Mammary microvascular endothelial cell (primary cell): Measurements from ENCODE around the gene BROX. TPM values are rescaled to one million over a fixed set of nuclear protein-coding genes. Genes with fewer than 3 reads are reported as not detected.

Experiments
- total RNA-seq: library from RNA; depleted of rRNA; stranded (reverse); fragments of >200 nt; gene quantifications from 2 replicates; pipeline ENCODE4 v1.2.3, GENCODE V29; 2015

BROX gene, protein sequence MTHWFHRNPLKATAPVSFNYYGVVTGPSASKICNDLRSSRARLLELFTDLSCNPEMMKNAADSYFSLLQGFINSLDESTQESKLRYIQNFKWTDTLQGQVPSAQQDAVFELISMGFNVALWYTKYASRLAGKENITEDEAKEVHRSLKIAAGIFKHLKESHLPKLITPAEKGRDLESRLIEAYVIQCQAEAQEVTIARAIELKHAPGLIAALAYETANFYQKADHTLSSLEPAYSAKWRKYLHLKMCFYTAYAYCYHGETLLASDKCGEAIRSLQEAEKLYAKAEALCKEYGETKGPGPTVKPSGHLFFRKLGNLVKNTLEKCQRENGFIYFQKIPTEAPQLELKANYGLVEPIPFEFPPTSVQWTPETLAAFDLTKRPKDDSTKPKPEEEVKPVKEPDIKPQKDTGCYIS
- 41.5 and 48.9 TPM in 2 replicates for total RNA-seq

DNA sequence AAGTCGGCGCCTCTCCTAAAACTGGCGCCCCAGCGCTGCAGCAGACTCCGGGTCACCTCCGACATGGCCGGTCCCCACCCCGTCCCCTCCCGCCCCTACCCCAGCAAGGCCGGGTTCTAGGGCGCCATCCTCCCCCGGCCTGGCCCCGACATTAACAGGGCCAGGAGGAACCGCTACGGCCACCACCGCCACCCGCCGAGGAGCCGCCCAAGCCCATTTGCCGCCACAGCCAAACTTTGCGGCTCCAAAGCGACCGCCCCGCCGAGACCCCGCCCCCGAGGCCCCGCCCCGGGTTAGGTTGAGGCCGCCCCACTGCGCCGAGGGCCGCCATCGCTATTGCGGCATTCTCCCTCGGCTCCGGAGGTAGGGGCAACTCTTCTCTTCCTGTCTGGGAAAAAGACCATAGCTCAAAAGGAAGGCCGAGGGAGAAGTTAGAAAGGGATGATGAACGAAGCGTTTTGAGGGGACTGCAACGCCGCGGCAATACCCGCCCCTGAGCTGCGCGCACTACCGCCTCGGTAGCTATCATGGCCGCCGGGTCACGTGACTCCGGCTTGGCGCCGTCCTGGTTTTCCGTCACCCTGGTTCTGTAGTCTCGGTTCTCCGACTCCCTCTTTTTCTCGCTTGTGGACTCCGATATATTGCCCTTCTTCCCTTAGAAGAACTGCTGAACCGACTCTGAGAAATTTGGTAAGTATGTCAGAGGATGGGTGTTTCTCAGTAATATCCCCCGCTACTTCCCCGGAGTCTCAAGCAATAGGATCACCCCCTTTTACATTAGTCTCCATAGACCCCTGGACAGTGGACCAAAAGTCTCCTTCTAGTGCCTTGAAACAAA is at the start of gene BROX, which contains the start of gene AIDA:
BROX (plus strand) TSS at position 312 of the 838 bp plus-strand sequence. CDS start 3,136 bp downstream, outside the sequence.
AIDA (minus strand) TSS at position 239 of the 838 bp plus-strand sequence; CDS start at position 65, 174 bp downstream.

GRCh38 chr1:222736972-222737371 is 24.6 kb downstream of the BROX start, which contains the start of gene FAM177B:
Gene FAM177B (plus strand): TSS chr1:222737202. CDS start chr1:222746546, 9,344 bp downstream.

Other genes with a start within 250 kb of the BROX start
- not detected in 2 replicates for gene HHIPL2, start 164.5 kb upstream of the BROX start, total RNA-seq
- gene TAF1A, start 122.6 kb upstream of the BROX start, total RNA-seq, result 4.4 and 7.9 TPM in 2 replicates
- gene MIA3, start 94.5 kb upstream of the BROX start, total RNA-seq, result 19.7 and 41.7 TPM in 2 replicates
- 56.9 and 60.8 TPM in 2 replicates for gene AIDA, start 73 bp upstream of the BROX start, total RNA-seq
- not detected in 2 replicates for gene FAM177B, start 24.6 kb downstream of the BROX start, total RNA-seq
- gene DISP1, start 102.5 kb downstream of the BROX start, total RNA-seq, result 1.1 TPM in 2 replicates